Measurements from ENCODE around the gene MAPK1.
A peak's percentile ranks its signal among the peaks of the same experiment; 100 is the strongest.
"Not testable (repeated sequence)": the region's sequence is repeated elsewhere in the genome, so short reads cannot be mapped to it uniquely, and the experiment has no call there.

Gene MAPK1

GRCh38 chr22:21744917-21745316, 122.5 kb downstream of the MAPK1 start:
- DNase-seq: not testable (repeated sequence)

DNA sequence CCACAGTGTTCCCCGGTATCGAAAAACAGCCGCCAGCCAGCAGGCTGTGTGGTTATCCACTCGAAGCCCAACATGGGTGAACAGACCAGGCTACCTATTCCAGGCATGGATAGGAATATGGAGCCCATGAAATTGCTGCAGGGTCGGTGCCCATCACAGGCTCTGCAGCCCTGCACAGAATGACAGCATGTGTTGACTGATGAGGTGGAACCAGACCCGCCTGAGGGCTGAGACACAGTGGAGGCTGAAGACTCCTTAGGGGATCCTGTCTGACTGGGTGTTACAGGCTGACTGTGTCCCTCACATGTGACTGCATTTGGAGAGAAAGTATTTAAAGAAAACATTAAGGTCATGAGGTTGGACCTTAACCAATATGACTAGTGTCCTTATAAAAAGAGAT, 125.7 kb downstream of the MAPK1 start:
- no peak for DNase-seq

DNA sequence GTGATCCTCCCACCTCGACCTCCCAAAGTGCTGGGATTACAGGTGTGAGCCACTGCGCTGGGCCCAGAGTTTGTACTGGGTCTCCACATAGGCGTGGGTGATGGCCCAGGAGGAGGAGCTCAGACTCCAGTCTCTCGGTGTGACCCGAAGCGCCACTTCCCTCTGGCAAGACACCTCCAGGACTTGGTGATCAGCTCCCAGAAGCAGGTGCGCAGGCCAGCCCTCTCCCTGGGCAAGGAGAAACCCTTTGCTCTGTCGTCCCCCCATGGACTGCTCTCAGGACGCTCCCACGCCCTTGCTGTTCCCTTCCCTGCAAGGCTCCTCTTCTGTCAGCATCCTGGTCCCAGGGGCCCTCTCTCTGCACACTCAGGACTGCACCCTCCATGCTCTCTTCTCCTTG, 126.4 kb downstream of the MAPK1 start:
- DNase-seq: no peak

DNA sequence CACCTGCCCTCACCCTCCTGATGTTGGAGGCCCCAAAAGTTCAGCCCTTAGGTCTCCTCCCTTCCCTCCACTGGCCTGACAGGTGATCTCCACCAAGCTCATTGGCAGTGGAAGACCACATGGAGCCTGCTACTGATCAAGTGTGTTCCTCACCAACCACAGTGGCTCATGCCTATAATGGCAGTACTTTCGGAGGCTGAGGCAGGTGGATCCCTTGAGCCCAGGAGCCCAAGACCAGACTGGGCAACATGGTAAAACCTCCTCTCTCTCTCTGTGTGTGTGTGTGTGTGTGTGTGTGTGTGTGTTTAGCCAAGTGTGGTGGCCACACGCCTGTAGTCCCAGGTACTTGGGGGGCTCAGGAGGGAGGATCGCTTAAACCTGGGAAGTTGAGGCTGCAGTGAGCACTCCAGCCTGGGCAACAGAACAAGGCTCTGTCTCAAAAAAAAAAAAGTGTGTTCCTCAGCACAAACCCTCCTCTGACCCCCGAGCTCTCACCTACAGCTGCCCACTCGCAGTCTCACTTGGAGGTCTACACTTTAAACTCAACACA, 127.5 kb downstream of the MAPK1 start:
- no peak for DNase-seq

- DNase-seq: no peak
Measured at GRCh38 chr22:21738966-21739365, 128.5 kb downstream of the MAPK1 start.

GRCh38 chr22:21738081-21738480, 129.4 kb downstream of the MAPK1 start:
- no peak for DNase-seq

- DNase-seq: peak in 1 of 6 experiments; percentile 6
Measured at GRCh38 chr22:21736948-21737347, 130.5 kb downstream of the MAPK1 start.

- peak in 1 of 6 experiments; percentile 25 for DNase-seq
Measured at GRCh38 chr22:21736084-21736642, 131.3 kb downstream of the MAPK1 start.

- peak; percentile 92 to 97 (median 94) for DNase-seq
Measured at GRCh38 chr22:21735200-21736083, 132.0 kb downstream of the MAPK1 start, which contains the start of gene YPEL1. Gene YPEL1, minus strand, starts transcription at chr22:21735794. Its CDS starts 25,050 bp downstream, at chr22:21710744.

DNA sequence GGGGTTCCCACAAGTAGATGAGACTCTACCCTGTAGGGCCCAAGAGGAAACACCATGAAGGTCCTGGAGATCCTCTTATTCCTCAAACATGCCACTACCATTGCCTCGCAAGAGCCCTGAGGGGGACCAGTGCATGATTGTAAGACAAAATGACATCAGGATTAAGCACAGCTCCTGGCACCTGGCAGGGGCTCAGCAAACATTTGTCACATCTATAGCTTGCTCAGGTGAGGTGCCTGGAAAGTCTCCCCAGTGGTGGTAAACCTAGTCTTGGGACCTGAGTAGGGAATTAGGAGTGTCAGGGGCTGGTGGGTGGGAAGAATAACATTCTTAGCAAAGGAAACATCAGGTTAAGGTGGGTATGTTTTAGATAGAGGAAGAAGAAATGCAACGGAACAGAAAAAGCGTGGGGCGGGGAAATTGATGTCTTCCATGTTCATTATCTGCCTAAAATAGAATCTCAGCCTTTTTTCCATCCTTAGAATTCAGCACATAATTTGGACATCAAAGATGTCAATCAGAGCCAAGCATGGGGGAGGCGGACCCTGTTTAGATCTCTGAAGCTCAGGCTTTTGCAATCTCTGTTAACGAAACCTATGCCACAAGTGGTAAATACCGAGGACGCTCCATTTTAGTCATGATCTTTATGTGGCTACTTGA, 132.8 kb downstream of the MAPK1 start:
- DNase-seq: no peak

DNA sequence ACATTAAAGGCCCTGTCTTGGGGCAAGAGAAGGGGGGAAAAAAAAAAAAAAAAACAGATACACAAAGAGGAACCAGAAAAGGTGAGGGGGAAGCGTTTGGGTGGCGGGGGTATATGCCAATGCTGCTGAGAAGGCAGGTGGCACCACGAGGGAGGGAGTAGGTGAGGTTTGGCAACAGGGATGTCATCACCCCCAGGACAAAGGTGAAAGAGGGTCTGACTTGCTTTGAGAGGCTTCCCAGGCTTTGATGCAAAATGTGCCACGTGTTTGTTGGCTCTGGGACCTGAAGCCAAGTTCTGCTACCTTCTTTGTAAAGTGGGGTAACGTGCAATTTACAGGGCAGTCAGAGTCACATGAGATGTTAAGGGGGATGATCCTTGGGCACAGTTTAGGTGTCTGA, 135.9 kb downstream of the MAPK1 start:
- no peak for DNase-seq

DNA sequence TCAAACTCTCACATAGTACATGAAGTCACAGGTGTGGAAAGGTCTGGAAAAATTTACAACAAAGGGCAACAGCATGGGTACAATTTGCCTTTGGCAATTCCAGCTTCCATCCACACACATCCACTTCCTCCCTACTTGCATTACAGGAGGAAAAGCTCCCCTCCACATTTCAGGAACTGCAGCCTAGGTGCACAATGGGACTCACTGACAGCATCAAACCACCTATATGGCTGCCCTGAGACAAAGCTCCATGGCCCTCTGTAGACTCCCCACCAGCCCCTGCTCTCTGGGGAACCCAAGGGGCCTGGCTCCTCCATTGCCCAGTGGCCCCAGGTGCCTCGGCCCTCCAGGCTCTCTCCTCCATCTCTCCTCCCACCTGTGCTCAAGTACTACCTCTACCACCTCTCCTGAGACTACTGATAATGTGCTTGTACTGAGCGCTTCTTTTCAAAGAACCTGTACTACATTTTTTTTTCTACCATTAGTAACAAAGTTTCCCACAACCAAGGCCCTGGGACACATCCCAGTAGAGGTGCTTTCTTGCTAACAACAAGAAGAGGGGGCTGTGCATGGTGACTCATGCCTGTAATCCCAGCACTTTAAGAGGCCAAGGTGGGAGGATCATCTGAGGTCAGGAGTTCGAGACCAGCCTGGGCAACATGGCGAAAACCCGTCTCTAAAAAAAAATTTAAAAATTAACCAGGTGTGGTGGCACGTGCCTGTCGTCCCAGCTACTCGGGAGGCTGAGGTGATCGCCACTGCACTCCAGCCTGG, 136.7 kb downstream of the MAPK1 start:
- no peak for DNase-seq

GRCh38 chr22:21729184-21729583, 138.3 kb downstream of the MAPK1 start:
- not testable (repeated sequence) for DNase-seq

- no peak for DNase-seq
Measured at GRCh38 chr22:21728270-21728669, 139.2 kb downstream of the MAPK1 start.

DNA sequence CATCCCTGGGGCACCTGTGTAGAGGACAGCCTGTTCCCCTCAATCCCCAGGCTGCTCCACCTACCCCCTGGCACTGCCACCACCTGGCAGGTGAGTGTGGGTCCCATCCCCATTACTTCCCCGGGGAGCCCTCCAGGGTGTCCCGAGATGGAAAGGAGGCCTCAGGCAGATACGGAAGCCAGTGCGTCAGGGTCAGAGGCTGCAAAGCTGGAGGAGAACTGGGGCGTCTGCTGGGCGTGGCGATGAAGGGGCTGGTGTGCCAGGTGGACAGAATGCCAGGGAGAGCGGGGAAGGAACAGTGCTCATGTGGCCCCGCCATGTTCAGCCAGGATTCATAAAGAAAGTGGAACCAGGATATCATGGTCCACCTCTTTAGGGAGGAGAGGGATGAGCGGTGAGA, 139.7 kb downstream of the MAPK1 start:
- no peak for DNase-seq

- no peak for DNase-seq
Measured at GRCh38 chr22:21727159-21727558, 140.3 kb downstream of the MAPK1 start.

DNA sequence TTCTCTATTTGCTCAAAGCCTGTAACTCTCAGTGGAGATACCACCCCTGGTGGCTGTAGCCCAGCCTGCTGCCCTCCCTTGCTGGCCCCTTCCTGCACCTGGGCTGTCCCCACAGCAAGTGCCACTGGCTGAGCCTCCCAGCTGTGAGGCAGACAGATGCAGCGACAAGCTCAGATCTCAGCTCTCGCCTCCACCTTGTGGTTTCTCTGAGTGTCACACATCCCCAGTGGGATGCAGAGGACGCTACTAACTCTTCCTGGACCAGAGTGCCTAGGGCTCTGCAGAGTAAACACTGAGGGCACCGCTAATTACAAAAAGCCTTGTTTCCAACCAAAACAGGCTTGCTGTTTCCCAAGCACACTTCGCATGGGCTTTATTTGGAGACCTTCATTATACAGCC, 140.8 kb downstream of the MAPK1 start:
- DNase-seq: peak in 2 of 6 experiments; percentile 8 to 10

- DNase-seq: no peak
Measured at GRCh38 chr22:21725956-21726649, 141.3 kb downstream of the MAPK1 start.

DNA sequence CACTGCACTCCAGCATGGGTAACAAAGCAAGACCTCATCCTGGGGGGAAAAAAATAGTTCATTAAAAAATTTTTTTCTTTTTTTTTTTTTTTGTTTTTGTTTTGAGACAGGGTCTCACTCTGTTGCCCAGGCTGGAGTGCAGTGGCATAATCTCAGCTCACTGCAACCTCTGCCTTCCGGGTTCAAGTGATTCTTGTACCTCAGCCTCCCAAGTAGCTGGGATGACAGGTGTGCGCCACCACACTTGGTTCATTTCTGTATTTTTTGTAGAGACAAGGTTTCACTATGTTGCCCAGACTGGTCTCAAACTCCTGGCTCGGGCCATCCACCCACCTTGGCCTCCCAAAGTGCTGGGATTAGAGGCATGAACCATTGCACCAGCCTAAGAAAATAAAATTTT, 142.9 kb downstream of the MAPK1 start:
- not testable (repeated sequence) for DNase-seq

DNA sequence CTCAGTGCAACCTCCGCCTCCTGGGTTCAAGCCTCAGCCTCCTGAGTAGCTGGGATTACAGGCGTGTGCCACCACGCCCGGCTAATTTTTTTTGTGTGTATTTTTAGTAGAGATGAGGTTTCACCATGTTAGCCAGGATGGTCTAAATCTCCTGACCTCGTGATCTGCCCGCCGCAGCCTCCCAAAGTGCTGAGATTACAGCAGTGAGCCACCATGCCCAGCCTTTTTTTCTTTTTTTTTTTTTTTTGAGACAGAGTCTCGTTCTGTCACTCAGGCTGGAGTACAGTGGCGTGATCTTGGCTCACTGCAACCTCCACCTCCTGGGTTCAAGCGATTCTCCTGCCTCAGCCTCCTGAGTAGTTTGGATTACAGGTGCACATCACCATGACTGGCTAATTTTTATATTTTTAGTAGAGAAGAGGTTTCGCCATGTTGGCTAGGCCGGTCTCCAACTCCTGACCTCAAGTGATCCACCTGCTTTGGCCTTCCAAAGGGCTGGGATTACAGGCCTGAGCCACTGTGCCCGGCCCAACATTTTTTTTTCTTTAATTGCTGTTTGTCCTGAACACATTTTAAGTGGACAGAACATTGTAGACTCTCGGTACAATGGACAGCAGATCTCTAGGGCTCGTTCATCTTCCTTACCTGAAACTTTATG, 146.1 kb downstream of the MAPK1 start:
- DNase-seq: not testable (repeated sequence)

GRCh38 chr22:21720191-21720859, 147.1 kb downstream of the MAPK1 start:
- not testable (repeated sequence) for DNase-seq
